Tibial nerve (tissue), 3 donors: Measurements from ENCODE around the gene CNGB1.

Source experiments
- POLR2A ChIP-seq, 2 donors: fragments of 450-650 bp; IDR thresholded peaks; one replicate each; pipeline ENCODE4 v1.6.1; 2017; ENCODE audit warnings: antibody characterized with exemption in 2 of 2, mild to moderate bottlenecking in 2 of 2, moderate library complexity in 2 of 2
- TF ChIP-seq, protein P1 (sequence below), 5 experiments: fragments of 200-600 bp in 3 of 5; fragments of 450-650 bp in 2 of 5; sonication (generic) in 3 of 5; IDR thresholded peaks; one replicate each; pipeline ENCODE4 v1.5.1; 2016 to 2019; ENCODE audit warnings: antibody characterized with exemption in 5 of 5, mild to moderate bottlenecking in 3 of 5, moderate library complexity in 2 of 5

DNA sequence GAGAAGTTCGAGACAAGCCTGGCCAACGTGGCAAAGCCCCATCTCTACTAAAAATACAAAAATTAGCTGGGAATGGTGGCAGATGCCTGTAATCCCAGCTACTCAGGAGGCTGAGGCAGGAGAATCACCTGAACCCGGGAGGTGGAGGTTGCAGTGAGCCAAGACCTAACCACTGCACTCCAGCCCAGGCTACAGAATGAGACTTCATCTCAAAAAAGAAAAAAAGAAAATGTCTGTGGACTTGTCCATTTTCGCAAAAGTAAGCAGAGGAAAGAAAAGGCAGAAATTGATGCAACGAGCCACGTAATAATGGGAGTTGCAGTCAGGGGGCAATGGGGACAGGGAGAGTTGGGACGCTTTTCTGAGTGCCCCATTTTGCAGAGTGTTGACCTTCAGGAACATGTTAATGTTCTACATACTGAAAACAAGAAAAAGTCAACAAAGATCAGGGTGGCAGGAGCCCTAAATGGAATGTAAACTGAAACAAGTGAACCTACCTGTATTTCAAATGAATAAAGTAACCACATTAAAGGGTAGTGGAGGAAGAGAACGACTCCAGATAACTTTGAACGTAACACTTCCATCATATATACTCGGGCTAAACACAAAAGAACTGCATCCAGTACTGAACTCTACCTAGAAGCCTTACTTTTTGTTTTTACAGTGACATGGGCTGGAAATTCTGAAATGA is 76.4 kb downstream of the CNGB1 start:
- TF ChIP-seq POLR2A (IDR thresholded peaks at IDR 0.05), result no peak
- TF ChIP-seq, protein P1, sequence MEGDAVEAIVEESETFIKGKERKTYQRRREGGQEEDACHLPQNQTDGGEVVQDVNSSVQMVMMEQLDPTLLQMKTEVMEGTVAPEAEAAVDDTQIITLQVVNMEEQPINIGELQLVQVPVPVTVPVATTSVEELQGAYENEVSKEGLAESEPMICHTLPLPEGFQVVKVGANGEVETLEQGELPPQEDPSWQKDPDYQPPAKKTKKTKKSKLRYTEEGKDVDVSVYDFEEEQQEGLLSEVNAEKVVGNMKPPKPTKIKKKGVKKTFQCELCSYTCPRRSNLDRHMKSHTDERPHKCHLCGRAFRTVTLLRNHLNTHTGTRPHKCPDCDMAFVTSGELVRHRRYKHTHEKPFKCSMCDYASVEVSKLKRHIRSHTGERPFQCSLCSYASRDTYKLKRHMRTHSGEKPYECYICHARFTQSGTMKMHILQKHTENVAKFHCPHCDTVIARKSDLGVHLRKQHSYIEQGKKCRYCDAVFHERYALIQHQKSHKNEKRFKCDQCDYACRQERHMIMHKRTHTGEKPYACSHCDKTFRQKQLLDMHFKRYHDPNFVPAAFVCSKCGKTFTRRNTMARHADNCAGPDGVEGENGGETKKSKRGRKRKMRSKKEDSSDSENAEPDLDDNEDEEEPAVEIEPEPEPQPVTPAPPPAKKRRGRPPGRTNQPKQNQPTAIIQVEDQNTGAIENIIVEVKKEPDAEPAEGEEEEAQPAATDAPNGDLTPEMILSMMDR (IDR thresholded peaks at IDR 0.05), result no peak
